Measurements from ENCODE around the gene CHRNB4. TPM values are rescaled to one million over a fixed set of nuclear protein-coding genes. Genes with fewer than 3 reads are reported as not detected.
A peak's percentile ranks its signal among the peaks of the same experiment; 100 is the strongest.

CHRNB4 gene
- under 1 TPM in 1 of 6 experiments, not detected in 5; 0.53 TPM for total RNA-seq
- long read RNA-seq, result 0 reads

- intact Hi-C loops (cut with DNase I), result no loop called here
- Histone ChIP-seq H3K27me3 (no peaks in the 10 kb centered on the region), H3K4me3 (peak within 1 kb of the TSS in 2 of 3 donors; percentile 14 to 39), H3K9me3 (no peaks in the 10 kb centered on the region), H3K36me3 (no peaks in the 10 kb centered on the region), H3K27ac (no peak within 1 kb of the TSS), H3K4me1 (peaks cover 0 to 4% (median 0%) of the 10 kb centered on the region in 4 donors)
- ATAC-seq, result peak in 1 of 4 donors; percentile 10
- WGBS (ENCODE audit: insufficient coverage, low coverage, low lambda C conversion rate, missing lambda C conversion rate), result 62% methylated on average over 14 of the region's 47 CpGs
- TF ChIP-seq POLR2A (IDR thresholded peaks at IDR 0.05), result no peak
- no peak for TF ChIP-seq CTCF (IDR thresholded peaks at IDR 0.05)
- no peak for DNase-seq
Measured at GRCh38 chr15:78641102-78641748, at the start of gene CHRNB4. TSS of gene CHRNB4 (minus strand) at chr15:78641210. CDS start at chr15:78641133, 77 bp downstream.

- Histone ChIP-seq H3K4me3 (no peak overlapping the region), H3K27me3 (no peaks in the 10 kb centered on the region), H3K9me3 (no peaks in the 10 kb centered on the region), H3K36me3 (no peaks in the 10 kb centered on the region), H3K4me1 (no peaks in the 10 kb centered on the region), H3K27ac (no peak overlapping the region)
- TF ChIP-seq POLR2A (IDR thresholded peaks at IDR 0.05) (no peak), CTCF (IDR thresholded peaks at IDR 0.05) (no peak)
- DNase-seq (no peak), ATAC-seq (no peak)
- intact Hi-C loops (cut with DNase I), result no loop called here
Measured at GRCh38 chr15:78689626-78690025, 48.6 kb upstream of the CHRNB4 start.

GRCh38 chr15:78685925-78686324 is 44.9 kb upstream of the CHRNB4 start:
- no peaks in the 10 kb centered on the region for H3K27me3 ChIP-seq
- TF ChIP-seq CTCF (IDR thresholded peaks at IDR 0.05) (no peak), POLR2A (IDR thresholded peaks at IDR 0.05) (no peak)
- no peaks in the 10 kb centered on the region for H3K4me1 ChIP-seq
- H3K9me3 ChIP-seq, result no peaks in the 10 kb centered on the region
- no peak overlapping the region for H3K4me3 ChIP-seq
- WGBS (ENCODE audit: insufficient coverage, low coverage, low lambda C conversion rate, missing lambda C conversion rate), result 86% methylated on average over 8 of the region's 8 CpGs
- DNase-seq, result no peak
- ATAC-seq, result no peak
- intact Hi-C loops (cut with DNase I), result no loop called here
- no peaks in the 10 kb centered on the region for H3K36me3 ChIP-seq
- no peak overlapping the region for H3K27ac ChIP-seq

- no peak for TF ChIP-seq POLR2A (IDR thresholded peaks at IDR 0.05)
- no peak for TF ChIP-seq CTCF (IDR thresholded peaks at IDR 0.05)
- Histone ChIP-seq H3K9me3 (no peaks in the 10 kb centered on the region), H3K27me3 (no peaks in the 10 kb centered on the region), H3K4me3 (no peak overlapping the region), H3K27ac (no peak overlapping the region), H3K4me1 (no peaks in the 10 kb centered on the region), H3K36me3 (no peaks in the 10 kb centered on the region)
- WGBS (ENCODE audit: insufficient coverage, low coverage, low lambda C conversion rate, missing lambda C conversion rate), result 24% methylated on average over 8 of the region's 8 CpGs
- intact Hi-C loops (cut with DNase I), result no loop called here
- ATAC-seq (no peak), DNase-seq (peak in 1 of 3 donors; percentile 23)
Measured at GRCh38 chr15:78685159-78685921, 44.3 kb upstream of the CHRNB4 start.

Measured in right lobe of liver (tissue), 6 donors.